GM19463 (cell line): ENCODE data around the gene REXO1.

Source experiments
- ATAC-seq: cut with Tn5 transposase; IDR thresholded peaks from one replicate; pipeline ENCODE4 v1.9.1; 2021; ENCODE audit warnings: mild to moderate bottlenecking, moderate library complexity; ENCODE audit not compliant: unreplicated experiment

The REXO1 gene

DNA sequence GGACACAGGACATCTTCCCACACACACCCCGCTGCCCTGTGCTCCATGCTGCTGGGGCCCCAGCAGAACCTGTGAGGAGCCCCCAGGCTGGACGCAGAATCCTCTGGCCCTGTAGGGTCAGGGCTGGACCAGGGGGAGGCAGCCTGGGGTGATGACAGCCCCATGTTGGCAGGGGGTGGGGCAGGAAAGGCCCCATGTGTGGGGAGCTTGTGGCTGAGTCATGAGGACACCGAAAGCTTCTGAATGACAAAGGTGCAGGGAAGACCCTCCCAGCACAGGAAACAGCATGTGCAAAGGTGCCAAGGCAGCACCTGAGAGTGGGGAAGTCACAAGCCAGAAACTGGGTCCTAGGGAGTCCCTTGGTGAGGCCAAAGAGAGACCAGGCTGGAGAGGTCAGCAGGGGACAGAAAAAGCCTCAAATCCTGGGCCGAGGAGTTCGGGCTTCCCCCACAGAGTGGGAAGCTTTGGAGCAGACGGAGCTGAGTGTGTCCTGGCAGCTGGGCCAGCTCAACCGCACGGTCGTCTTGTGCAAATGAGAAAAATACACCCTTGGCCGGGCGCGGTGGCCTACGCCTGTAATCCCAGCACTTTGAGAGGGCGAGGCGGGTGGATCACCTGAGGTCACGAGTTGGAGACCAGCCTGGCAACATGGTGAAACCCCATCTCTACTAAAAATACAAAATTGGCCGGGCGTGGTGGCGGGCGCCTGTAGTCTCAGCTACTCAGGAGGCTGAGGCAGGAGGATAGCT, 53.7 kb downstream of the REXO1 start:
- no peak for ATAC-seq

DNA sequence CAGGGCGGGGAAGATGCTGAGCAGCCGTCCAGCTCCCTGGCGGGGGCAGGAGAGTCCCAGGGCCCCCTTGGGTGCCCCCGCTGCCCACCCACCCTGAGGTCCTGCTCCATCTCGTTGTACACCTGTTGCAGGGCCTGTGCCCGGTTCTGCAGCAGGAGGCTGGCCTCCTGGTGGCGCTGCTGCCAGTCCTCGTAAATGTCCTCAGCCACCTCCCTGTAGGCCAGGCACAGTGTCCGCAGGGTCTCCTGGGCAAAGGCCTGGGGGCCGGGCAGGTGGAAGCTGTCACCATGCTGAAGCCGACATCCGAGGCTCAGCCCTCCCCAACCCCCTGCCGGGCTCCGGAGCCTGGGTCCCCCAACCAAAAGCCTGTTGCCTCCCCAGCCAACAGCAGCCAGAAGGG, 56.4 kb downstream of the REXO1 start:
- no peak for ATAC-seq

DNA sequence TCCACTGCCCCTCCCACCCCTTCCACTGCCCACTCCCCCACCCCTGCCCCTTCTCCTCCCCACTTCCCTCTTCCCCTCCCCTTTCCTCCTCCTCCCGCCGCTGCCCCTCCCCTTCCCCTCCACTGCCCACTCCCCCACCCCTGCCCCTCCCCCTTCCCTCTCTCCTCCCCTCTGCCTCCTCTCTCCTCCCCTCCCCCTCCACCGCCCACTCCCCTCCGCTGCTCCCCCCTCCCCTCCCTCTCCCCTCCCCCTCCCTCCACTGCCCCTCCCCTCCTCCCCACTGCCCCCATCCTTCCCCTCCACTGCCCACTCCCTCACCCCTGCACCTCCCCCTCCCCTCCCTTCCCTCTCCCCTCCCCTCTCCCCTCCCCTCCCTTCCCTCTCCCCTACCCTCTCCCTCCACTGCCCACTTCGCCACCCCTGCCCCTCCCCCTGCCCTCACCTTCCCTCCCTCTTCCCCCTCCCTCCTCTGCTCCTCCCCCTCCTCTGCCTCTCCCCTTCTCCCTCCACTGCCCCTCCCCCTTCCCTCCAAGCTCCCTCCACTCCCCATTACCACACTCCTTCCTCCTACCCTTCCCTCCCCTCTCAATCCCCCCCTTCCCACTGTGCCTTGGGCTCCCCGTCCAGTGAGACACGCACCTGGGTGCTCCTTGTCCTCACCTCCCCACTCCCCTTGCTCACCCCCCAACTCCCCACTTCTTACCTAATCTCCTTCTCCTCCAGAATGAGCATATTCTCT, 58.1 kb downstream of the REXO1 start:
- no peak for ATAC-seq

DNA sequence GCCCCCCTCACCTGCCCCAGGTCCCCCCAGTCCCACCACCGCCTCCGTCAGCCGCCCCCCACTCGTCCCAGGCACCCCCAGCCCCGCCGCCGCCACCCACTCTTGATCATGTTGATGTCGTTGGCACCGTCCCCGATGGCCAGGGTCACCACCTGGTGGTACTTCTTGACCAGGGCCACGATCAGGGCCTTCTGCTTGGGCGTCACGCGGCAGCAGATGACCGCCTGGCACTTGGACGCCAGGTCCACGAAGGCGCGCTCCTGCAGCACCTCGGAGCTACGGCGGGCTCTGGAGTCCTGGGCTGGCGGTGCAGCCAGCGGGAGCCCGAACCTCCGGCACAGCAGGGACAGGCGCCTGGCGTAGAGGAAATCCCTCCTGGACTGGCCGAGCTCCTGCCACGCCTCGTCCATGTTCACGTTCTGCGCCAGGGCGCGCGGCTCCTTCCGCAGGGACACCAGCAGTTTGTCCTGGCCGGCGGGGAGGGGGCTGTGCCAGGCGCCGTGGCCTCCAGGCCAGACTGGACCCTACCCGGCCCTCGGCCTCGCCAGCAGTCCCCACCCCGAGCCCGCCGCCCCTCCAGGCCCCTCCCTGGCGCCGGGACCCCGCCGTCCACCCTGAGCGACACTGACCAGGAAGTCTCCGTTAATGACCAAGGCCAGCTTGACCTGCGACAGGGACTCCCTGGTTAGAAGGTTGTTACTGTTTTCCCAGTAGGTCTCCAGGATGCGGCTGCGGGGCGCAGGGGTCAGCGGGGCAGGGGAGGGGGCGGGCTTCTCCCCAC, 58.8 kb downstream of the REXO1 start:
- ATAC-seq, result no peak

DNA sequence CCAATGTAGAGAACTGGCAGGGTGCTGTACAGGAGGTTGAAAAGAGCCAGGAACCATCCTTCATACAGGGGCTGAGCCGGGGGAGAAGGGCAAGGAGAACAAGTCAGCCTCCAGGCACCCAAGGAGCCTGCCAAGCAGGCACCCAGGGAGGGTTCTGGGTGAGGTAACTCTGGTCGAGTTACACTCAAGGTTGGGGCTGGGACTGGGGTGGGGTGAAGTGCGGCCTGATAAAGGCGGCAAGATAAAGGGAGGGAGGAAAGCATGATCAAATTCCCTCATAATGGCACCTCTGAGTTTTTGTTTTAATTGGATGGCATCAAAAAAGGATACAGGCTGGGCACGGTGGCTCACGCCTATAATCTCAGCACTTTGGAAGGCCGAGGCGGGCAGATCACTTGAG, 61.2 kb downstream of the REXO1 start:
- no peak for ATAC-seq

DNA sequence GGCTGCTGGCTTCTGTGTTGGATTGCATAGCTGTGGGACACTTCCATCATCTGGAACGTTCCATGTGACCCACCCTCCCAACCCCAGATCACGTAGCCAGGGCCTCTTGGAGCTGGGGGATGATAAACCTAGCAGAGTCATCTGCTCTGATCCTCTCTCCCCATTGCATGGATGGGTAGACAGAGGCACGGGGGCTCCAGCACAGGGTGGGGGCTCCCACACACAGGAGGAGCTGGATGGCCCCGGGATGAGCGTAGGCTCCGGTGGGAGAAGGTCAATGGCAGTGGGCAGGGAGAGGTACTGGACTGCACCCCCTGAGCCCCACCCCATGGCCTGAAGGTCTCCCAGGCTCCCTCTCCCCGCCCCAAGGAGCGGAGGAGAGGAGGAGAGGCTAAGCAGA, 61.6 kb downstream of the REXO1 start:
- ATAC-seq, result no peak

DNA sequence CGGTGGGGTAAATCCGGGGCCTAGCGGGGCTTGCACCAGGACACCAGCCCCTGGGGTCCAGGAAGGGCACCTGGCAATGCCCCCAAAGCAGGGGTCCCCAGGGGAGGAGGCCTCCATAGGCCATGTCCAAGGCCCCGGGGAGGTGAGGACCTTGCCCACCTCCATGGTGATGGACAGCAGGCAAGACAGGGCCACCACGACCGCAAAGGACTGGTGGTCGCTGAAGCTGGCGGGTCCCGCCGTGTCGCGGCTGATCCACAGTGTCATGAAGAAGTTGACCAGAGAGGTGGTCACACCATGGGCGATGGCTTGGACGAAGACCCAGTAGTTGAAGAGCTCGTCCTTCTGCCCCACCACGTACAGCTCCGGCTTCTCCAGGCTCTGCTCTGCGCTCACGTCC, 63.0 kb downstream of the REXO1 start:
- no peak for ATAC-seq

DNA sequence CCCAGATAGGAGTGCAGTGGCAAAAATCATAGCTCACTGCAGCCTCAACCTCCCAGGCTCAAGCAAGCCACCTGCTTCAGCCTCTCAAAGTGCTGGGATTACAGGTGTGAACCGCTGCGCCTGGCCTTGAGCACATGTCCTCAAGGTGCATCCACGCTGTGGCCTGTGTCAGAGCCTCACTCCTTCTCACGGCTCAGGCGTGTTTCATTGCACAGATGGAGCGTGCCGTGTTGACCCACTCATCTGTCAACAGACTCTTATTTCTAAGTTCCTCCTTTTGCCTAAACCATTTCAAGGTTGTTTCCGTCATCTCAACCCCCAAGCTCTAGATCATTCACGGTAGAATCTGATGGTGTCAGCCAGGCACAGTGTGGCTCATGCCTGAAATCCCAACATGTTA, 64.4 kb downstream of the REXO1 start:
- ATAC-seq, result no peak

DNA sequence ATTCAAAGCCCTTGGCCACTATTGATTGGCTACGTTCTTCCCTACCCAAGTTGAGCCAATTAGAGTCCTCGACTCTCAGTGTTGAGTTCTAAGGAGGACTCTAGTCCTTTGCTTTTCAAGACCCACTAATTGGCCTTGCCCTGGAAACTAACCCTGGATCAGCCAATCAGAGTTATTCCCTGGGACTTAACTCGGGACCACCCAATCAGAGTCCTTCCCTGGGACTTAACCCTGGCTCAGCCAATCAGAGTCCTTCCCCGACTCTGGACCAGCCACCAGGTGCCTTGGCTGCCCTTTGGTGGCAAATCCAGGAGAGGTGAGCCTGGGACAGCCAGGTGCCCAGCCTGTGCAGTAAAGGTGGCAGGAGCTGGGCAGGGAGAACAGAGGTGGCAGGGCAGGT, 64.9 kb downstream of the REXO1 start:
- no peak for ATAC-seq

DNA sequence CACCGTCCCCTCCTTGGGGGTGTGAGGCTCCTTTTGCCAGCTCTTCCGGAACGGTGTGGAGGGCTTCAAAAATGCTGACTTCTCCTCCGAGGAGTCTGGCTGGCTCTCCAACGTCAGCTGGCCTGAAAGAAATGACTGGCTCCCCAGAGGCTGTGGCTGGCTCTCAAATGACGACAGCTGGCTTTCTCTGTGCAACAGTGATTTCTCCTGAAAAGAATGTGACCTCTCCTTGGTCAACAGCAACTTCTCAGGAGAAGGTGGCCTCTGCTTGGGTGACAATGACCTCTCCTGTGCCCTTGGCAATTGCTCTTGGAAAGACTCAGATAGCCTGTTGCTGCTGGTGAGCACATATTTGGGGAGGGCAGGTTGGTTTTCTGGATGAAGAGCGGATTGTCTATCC, 65.8 kb downstream of the REXO1 start:
- ATAC-seq, result no peak

DNA sequence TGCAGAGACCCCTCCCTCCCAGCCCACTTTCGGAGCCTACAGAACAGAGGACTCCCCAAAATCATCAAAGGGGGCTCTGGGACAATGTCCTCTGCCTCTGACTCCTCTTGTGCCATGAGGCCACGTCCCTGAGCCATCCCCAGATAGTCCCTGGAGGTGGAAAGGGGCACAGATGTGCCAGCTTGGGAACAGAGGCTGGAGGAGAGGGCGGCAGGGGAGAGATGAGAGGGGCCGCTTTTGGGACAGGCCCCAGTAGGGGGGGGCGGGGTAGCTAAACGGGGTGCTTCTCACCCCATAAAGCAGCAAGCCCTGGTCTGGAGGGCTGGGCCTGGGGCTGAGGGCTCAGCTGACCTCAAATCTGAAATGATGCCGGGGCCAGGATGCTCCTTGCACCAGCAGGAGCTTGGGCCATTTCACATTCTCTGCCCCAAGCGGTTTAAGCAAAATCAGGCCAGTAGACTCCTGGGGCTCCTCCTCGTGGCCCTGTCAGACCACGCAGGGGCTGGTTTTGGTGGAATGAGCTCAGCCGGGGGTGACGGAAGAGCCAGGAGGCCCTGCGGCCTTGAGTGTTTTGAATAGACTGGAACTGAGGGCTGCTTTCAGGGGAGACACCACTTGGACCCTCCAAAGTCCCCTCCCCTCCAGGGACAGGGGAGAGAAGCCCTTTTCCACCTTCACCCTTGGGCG, 67.9 kb downstream of the REXO1 start:
- no peak for ATAC-seq

DNA sequence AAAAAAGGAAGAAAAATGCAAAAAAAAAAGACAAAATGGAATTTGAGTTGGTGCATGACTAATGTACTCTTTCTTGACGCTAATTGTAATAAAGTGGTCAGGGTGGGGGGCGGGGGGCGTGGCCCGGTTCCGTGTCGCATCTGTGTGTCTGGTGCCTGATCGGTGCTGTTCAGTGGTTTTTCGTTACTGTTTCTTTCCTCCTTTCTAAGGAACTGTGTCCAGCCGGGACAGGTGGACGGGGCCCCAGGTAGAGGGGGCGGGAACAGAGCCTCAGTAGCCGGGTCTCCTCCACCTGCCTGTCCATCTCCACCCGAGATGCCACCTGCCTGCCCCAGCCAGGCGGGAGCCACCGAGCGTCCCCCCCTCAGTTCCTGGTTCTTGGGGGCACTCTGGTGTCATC, 68.7 kb downstream of the REXO1 start:
- no peak for ATAC-seq

DNA sequence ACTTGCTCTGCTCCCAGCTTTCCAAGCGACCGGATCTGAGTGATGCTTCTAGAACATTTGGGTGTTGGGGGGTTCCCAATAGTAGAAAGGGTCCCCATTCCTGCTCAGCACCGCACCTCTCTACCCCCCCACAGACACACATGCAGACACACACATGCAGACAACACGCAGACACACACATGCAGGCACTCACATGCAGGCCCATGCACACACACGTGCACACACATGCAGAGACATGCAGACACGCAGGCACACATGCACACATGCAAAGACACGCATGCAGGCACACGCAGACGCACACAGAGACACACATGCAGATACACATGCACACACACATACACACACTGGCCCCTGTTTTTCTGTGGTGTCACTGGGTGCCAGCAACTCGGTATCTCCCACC, 71.1 kb downstream of the REXO1 start:
- ATAC-seq, result no peak

DNA sequence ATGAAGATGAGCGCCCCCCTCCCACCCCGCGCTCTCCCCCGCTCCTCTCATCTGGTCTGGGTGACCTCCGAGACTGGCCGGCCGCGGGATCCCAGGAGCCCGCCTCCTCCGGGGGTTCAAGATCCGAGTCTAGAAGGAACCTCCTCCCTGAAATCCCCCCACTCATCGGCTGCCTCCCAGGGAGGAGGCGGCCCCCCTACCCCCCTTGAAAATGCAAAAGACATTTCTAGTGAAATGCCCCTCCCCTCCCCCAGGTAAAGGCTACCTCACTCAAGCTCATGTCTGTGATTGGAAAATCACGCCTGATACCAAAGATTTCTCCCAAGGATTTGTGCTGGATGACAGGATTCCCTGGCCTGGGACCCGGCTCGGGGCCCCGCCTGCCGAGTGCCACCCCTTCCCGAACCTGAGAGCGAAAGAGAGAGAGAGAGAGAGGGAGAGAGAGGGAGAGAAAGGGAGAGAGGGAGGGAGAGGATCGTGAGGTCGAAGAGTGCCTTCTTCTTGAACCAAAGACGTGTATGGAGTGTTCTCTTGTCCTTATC, 71.6 kb downstream of the REXO1 start:
- no peak for ATAC-seq

DNA sequence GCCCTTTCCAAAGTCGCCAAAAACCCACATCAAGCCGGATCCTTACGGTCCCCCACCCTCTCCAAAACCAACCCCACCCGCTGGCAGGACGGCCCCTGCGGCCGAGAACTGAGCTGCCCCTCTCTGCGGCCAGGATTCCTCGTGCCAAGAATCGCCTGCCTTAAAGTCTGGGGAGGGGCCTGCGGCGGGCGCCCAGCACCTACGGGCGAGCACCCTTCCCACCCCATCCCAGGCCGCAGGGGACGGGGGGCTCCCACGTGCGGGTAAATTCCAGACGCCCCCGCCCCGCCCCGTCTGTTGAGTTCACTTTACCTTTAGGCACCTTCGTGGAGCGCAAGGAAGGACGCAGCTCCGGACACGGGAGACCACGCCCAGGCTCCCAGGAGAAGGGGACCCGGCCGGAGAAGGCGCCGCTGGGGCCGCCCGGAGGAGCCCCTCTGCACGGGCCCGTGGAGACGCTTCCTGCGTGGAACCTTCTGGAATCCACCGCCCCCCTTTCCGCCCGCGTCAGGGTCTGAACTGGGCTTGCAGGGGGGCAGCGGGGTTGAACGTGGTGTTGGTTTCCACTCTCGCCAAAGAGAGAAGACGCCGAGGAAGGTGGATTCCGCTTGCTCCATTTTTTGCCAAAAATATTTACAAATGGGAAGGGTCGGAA, 72.2 kb downstream of the REXO1 start:
- no peak for ATAC-seq

DNA sequence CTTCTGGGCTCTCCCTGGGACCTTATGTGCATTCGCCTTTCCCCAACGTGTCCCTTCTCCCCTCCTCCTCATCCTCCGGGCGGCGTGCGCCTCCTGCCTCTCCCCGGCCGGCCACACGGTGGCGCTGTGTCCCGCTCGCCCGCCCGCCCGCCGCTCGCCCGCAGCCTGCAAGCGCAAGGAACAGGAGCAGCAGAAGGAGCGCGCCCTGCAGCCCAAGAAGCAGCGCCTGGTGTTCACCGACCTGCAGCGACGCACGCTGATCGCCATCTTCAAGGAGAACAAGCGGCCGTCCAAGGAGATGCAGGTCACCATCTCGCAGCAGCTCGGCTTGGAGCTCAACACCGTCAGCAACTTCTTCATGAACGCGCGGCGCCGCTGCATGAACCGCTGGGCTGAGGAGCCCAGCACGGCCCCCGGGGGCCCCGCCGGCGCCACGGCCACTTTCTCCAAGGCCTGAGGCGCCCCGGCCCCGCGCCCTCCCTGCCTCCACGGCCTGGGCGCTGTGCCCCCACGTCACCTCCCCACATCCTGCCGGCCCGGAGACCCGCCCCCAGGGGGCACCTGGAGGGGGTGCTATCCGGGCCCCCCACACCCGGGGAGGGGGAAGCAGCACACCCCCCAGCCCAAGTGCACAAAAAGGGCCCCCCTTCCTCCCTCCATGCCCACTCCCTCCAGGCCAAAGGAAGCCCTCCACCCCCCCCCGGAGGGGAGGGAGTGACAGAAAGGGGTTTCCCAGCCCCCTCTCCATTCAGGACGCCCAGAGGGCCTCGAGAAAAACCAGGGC, 73.1 kb downstream of the REXO1 start:
- no peak for ATAC-seq

DNA sequence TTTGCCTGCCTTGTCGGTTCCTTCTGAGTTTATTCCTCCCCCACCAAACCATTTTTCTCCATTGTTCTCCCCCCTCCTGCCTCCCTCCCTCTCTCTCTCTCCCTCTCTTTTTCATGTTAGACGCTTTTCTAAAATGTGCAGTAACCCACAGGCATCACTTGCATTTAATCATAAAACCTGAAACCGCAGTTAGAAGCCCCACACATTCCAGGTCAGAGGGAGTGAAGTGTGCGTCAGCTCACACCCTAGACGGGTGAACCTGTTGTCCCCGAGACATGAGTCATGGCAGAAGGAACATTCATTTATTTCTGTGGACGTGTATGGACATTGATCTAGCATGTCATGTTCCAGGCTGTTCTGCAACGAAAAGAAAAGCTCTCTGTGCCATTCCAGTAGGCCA, 75.1 kb downstream of the REXO1 start:
- ATAC-seq, result no peak

DNA sequence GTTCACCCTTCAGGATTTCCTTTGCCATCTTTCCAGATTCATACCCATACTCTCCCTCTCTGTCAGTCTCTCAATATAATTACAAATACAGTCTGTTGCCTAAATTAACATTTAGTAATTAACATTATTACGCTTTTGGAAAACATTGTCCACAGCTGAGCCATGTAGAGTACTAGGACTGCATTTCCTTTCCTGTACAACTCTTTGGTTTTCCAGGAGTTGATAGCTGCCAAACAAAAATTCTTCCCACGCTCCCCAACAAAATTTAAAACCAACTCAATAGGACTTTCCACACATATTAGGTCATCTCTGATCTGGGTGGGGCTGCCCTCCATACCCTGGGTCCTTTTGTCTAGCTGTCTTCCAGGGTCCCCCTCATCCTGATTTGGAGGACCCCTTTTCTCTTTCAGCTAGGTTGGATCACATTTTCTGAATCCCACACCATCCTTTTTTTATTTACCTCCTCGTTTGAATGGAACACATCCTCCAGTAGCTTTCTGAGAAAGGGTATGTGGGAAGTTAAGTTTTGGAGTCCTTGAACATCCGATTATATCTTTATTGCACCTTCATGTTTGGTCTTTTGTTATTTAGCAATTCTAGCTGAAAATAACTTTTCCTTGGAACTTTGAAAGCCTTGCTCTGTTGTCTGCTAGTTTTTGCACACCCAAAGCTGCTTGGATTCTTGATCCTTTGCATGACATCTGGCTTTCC, 77.3 kb downstream of the REXO1 start:
- ATAC-seq, result no peak

DNA sequence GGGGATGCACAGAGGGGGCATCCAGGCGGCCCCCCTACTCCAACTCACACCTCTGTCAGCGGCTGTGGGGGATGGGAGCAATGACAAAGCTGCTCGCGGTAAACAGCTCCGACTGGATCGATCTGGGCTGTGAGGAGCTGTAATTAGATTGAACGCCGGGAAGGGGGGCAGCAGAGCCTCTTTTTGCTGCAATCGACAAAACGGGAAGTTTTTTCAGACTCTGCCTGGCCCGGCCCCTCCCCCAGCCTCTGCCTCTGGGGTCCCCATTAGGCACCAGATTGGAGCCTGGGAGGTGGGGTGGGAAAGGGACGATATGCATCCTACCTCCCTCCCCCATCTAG, 78.7 kb downstream of the REXO1 start:
- no peak for ATAC-seq
